GM19023 (cell line): ENCODE data around the gene ADAMTS13.

Experiments
- ATAC-seq: cut with Tn5 transposase; IDR thresholded peaks from one replicate; pipeline ENCODE4 v1.9.1; 2021; ENCODE audit warnings: mild to moderate bottlenecking, moderate library complexity; ENCODE audit not compliant: unreplicated experiment

ADAMTS13 gene

GRCh38 chr9:133470427-133470924, 48.3 kb downstream of the ADAMTS13 start:
- no peak for ATAC-seq

- no peak for ATAC-seq
These were observed 48.8 kb downstream of the ADAMTS13 start for GRCh38 chr9:133470988-133471387.

- no peak for ATAC-seq
These were observed 49.5 kb downstream of the ADAMTS13 start for GRCh38 chr9:133471551-133472276.

GRCh38 chr9:133472277-133472645, 50.1 kb downstream of the ADAMTS13 start:
- no peak for ATAC-seq

GRCh38 chr9:133472753-133473378, 50.7 kb downstream of the ADAMTS13 start:
- ATAC-seq, result no peak

- ATAC-seq, result no peak
These were observed 51.6 kb downstream of the ADAMTS13 start for GRCh38 chr9:133473743-133474142.

- no peak for ATAC-seq
These were observed 52.0 kb downstream of the ADAMTS13 start for GRCh38 chr9:133474215-133474614.

GRCh38 chr9:133474853-133475252, 52.7 kb downstream of the ADAMTS13 start:
- ATAC-seq, result no peak

GRCh38 chr9:133475292-133476012, 53.3 kb downstream of the ADAMTS13 start:
- no peak for ATAC-seq

GRCh38 chr9:133476036-133476931, 54.1 kb downstream of the ADAMTS13 start:
- no peak for ATAC-seq

GRCh38 chr9:133476941-133477340, 54.8 kb downstream of the ADAMTS13 start:
- ATAC-seq, result no peak

- no peak for ATAC-seq
These were observed 55.3 kb downstream of the ADAMTS13 start for GRCh38 chr9:133477461-133477860.

- peak; percentile 31 for ATAC-seq
These were observed 56.1 kb downstream of the ADAMTS13 start for GRCh38 chr9:133477992-133478850.

GRCh38 chr9:133478851-133479711, 56.9 kb downstream of the ADAMTS13 start, which contains the start of gene SLC2A6:
TSS of gene SLC2A6 (minus strand) at chr9:133479099. CDS start at chr9:133479059, 40 bp downstream.
- ATAC-seq, result peak; percentile 96

- ATAC-seq, result no peak
These were observed 61.4 kb downstream of the ADAMTS13 start for GRCh38 chr9:133483611-133484010.

- ATAC-seq, result no peak
These were observed 62.7 kb downstream of the ADAMTS13 start for GRCh38 chr9:133484671-133485437.

GRCh38 chr9:133485531-133486260, 63.5 kb downstream of the ADAMTS13 start:
- ATAC-seq, result no peak
